Kidney (tissue), 14 donors: ENCODE measurements around the gene PRDM16. TPM values are rescaled to one million over a fixed set of nuclear protein-coding genes. Genes with fewer than 3 reads are reported as not detected.

Experiments used
- DNase-seq, 5 donors: peaks; one replicate each; pipeline ENCODE4 v3.0.0-alpha.2; 2013 to 2020
- FAIRE-seq: peaks from 2 replicates; lab custom pipeline; 2012; peaks lifted over from hg19 to GRCh38; lab: Jason Lieb, UNC
- H3K27ac ChIP-seq, 2 donors: one replicate each; pipeline ENCODE4 v1.7.0; 2013; ENCODE audit warnings: low read depth in 2 of 2, low read length in 2 of 2, inconsistent platforms in 1 of 2
- H3K27me3 ChIP-seq: one replicate; pipeline ENCODE4 v1.7.1; 2013; ENCODE audit warnings: low read length, inconsistent platforms; ENCODE audit not compliant: control insufficient read depth, insufficient read depth
- H3K36me3 ChIP-seq, 3 donors: one replicate each; pipeline versions ENCODE4 v1.7.0 to v1.7.1; 2013; ENCODE audit warnings: low read length in 3 of 3, control low read depth in 1 of 3, inconsistent platforms in 1 of 3; ENCODE audit not compliant: insufficient read depth in 3 of 3, control insufficient read depth in 2 of 3
- H3K4me1 ChIP-seq, 3 donors: one replicate each; pipeline versions ENCODE4 v1.7.0 to v1.7.1; 2013; ENCODE audit warnings: low read length in 3 of 3, inconsistent platforms in 1 of 3, low read depth in 1 of 3; ENCODE audit not compliant: control insufficient read depth in 2 of 3, insufficient read depth in 2 of 3
- H3K4me3 ChIP-seq, 3 donors: one replicate each; pipeline versions ENCODE4 v1.7.0 to v1.8.1; 2013; ENCODE audit warnings: low read length in 3 of 3, control low read depth in 1 of 3, inconsistent platforms in 1 of 3
- H3K9ac ChIP-seq, 3 donors: one replicate each; pipeline versions ENCODE4 v1.7.0 to v1.7.1; 2013; ENCODE audit warnings: low read length in 3 of 3, control low read depth in 1 of 3, inconsistent platforms in 1 of 3
- H3K9me3 ChIP-seq, 3 donors: one replicate each; pipeline versions ENCODE4 v1.7.0 to v1.7.1; 2013; ENCODE audit warnings: low read length in 3 of 3, control low read depth in 1 of 3, inconsistent platforms in 1 of 3; ENCODE audit not compliant: control insufficient read depth in 2 of 3, insufficient read depth in 1 of 3
- CTCF ChIP-seq: IDR thresholded peaks from 3 replicates; pipeline ENCODE4 v1.5.1; 2012; ENCODE audit warnings: mild to moderate bottlenecking, moderate library complexity, borderline replicate concordance; ENCODE audit not compliant: insufficient read depth; ENCODE audit errors: extremely low read depth
- intact Hi-C: fragments of 100-400 bp; cut with DNase I; formaldehyde crosslinking; loops from one replicate; pipeline ENCODE4 v1.11.1; 2022
- polyA plus RNA-seq: library from polyadenylated mRNA; stranded (reverse); fragments of 350-450 nt; fragmentation: Illumina TruSeq; extraction: RNeasy Lipid Tissue Mini Kit (QIAGEN cat#74804); gene quantifications from one replicate; pipeline ENCODE4 v1.2.3, GENCODE V29; 2014; ENCODE audit warnings: low read depth, low replicate concordance; ENCODE audit not compliant: insufficient read depth
- total RNA-seq: library from RNA; stranded (reverse); fragmentation: NEBNext Ultra II Directional; extraction: Animal tissue kit (Norgen Biotek cat#: 25700); gene quantifications from one replicate; pipeline ENCODE4 v1.2.1, GENCODE V29; 2021
- donor health status: control.
- donor health status: control.
- donor health status: control.
- donor health status: control.
- donor health status: control.
- donor health status: DM: yes; HTN: yes; CAD: no.
- donor health status: Normal renal cell carcinoma (clear cell type).

The PRDM16 gene
- total and polyA plus RNA-seq, 2 donors from 2014 or later, result 3.0 to 21.9 TPM

DNA sequence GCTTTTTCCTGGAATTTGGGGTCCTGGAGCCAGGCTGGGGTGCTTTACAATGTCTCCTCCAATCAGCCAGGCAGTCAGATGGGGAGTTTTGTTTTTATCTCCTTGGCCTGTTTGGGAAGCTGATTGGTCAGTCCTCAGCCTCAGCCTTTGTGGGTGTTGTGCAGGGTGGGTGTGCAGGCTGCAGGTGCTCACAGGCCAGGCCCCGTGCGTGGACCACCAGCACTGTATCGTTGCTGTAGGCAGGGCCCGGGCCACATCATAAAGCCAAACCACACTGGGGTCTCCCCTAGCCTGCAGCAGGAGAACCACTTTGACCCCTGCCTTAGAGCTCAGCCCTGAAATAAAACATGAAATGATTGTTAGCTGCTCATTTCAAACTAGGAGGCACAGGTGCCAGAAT lies 8.6 kb downstream of the PRDM16 start:
- no peak for TF ChIP-seq CTCF
- H3K36me3 ChIP-seq, result no peaks in the 10 kb centered on the region
- H3K9ac ChIP-seq, result peak overlapping the region in 1 of 3 donors; percentile 65
- peak overlapping the region in 1 of 2 donors; percentile 51 for H3K27ac ChIP-seq
- H3K4me1 ChIP-seq, result peaks cover 0 to 25% (median 4%) of the 10 kb centered on the region in 3 donors
- H3K4me3 ChIP-seq, result no peak overlapping the region
- intact Hi-C loops, result no loop called here
- no peaks in the 10 kb centered on the region for H3K9me3 ChIP-seq
- FAIRE-seq (no peak), DNase-seq (no peak)
- H3K27me3 ChIP-seq, result peaks cover 15% of the 10 kb centered on the region

DNA sequence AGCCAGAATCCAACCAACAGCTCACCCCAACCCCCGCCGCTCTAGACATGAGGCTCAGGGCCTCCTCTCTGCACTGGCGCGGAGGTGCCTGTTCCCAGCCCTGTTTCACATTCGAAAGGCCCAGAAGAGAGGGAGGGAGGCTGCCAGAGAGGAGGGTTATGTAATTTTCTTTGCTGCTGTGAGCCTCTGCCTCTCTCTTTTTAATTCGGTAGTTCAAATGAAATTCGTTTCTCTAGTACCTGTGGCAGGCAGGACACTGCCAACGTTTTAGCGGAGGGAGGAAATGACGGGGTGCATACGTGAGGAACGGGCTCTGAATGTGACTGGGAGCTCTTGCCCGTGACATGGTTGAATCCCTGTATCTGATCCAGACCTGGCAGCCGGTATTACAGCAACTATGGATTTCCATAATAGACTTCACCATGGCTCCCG lies 9.4 kb downstream of the PRDM16 start:
- no peaks in the 10 kb centered on the region for H3K9me3 ChIP-seq
- no peaks in the 10 kb centered on the region for H3K36me3 ChIP-seq
- peak overlapping the region in 2 of 3 donors; percentile 24 to 65 for H3K9ac ChIP-seq
- intact Hi-C loops, result no loop called here
- peaks cover 0 to 25% (median 4%) of the 10 kb centered on the region in 3 donors for H3K4me1 ChIP-seq
- peaks cover 15% of the 10 kb centered on the region for H3K27me3 ChIP-seq
- no peak for TF ChIP-seq CTCF
- no peak overlapping the region for H3K4me3 ChIP-seq
- H3K27ac ChIP-seq, result peak overlapping the region; percentile 51 to 60
- DNase-seq, result peak in 1 of 5 donors; percentile 29
- no peak for FAIRE-seq

DNA sequence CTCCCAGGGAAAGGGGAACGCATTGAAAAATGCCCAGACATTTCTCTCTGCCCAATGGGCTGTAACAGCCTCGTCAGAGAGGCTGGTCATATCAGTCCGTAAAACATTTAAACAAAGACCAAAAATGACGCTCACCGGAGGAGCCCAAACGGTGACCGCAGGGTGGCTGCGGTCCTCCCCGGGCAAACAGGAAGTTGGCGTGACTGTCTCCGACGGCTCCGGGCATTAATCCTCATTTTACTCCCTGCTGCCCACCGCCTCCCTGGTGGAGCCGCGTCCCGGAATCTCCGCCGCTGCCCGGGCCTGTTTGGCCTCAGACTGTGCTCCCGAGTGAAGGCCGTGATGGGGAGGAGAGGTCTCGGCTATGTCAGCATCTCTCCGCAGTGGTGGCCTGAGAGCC lies 9.9 kb downstream of the PRDM16 start:
- peak overlapping the region; percentile 51 to 60 for H3K27ac ChIP-seq
- peaks cover 0 to 25% (median 4%) of the 10 kb centered on the region in 3 donors for H3K4me1 ChIP-seq
- no peaks in the 10 kb centered on the region for H3K36me3 ChIP-seq
- FAIRE-seq, result no peak
- no peak for DNase-seq
- no peaks in the 10 kb centered on the region for H3K9me3 ChIP-seq
- TF ChIP-seq CTCF, result no peak
- peak overlapping the region in 1 of 3 donors; percentile 65 for H3K9ac ChIP-seq
- H3K4me3 ChIP-seq, result no peak overlapping the region
- intact Hi-C loops, result no loop called here
- H3K27me3 ChIP-seq, result peaks cover 15% of the 10 kb centered on the region
